Measurements from ENCODE around the gene KRT23. TPM values are rescaled to one million over a fixed set of nuclear protein-coding genes. Genes with fewer than 3 reads are reported as not detected.

KRT23 gene
- total and polyA plus RNA-seq, 10 of the 15 experiments (the other 5 are each of a cell fraction or from before 2014, with no cell fraction given), result not detected

DNA sequence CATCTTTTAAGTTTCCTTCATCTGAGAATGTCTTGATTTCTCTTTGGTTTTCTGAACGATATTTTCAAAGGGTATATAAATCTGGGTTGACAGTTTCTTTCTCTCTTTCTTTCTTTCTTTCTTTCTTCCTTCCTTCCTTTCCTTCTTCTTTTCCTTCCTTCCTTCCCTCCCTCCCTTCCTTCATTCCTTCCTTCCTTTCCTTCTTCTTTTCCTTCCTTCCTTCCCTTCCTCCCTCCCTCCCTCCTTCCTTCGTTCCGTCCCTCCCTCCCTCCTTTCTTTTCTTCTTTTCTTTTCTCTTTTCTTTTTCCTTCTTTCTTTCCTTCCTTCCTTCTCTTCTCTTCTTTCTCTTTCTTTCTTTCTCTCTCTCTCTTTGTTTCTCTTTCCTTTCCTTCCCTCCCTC, 36.9 kb upstream of the KRT23 start (continued):
- TF ChIP-seq, protein P1, sequence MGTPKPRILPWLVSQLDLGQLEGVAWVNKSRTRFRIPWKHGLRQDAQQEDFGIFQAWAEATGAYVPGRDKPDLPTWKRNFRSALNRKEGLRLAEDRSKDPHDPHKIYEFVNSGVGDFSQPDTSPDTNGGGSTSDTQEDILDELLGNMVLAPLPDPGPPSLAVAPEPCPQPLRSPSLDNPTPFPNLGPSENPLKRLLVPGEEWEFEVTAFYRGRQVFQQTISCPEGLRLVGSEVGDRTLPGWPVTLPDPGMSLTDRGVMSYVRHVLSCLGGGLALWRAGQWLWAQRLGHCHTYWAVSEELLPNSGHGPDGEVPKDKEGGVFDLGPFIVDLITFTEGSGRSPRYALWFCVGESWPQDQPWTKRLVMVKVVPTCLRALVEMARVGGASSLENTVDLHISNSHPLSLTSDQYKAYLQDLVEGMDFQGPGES (IDR thresholded peaks at IDR 0.05), result no peak
- no peak for TF ChIP-seq ZNF622 (IDR thresholded peaks at IDR 0.05)

DNA sequence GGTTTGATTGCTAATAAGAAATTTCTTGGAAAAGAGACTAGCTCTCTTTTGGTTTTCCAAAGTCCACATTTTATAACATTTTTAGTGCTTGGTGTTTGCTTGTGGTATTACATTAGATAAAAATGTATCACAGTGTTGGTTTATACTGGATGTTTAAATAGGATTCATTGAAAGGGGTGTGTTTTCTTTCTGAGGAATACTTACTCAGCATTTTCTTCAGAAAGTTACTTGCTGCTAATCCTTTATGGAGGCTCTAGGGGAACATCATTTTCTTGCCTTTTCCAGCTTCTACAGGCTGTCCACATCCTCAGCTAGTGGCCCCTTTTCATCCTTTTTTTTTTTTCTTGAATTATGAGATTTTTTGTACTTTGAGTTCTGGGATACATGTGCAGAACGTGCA, 30.1 kb upstream of the KRT23 start:
- H3K4me3 ChIP-seq, result no peak overlapping the region
- ChIA-PET SMC1A (ENCODE audit: uncharacterized antibody, unreplicated experiment) (no interaction called here), POLR2A (no interaction called here), CTCF (no interaction called here), RAD21 (ENCODE audit: unreplicated experiment) (no interaction called here)
- H3K36me3 ChIP-seq (ENCODE audit: control insufficient read depth in 2 of 2, insufficient read depth in 2 of 2, low read length in 1 of 2), result no peaks in the 10 kb centered on the region
- DNase-seq (ENCODE audit: low read depth, low spot score), result no peak
- no peak overlapping the region for H3K27ac ChIP-seq (ENCODE audit: control insufficient read depth, insufficient read depth)
- no peaks in the 10 kb centered on the region for H3K4me1 ChIP-seq (ENCODE audit: control insufficient read depth, insufficient read depth, low read length)
- H4K20me1 ChIP-seq (ENCODE audit: control insufficient read depth, insufficient read depth), result no peaks in the 10 kb centered on the region
- no peaks in the 10 kb centered on the region for H3K79me2 ChIP-seq (ENCODE audit: control insufficient read depth, insufficient read depth, low read length)
- no peak overlapping the region for H3K4me2 ChIP-seq (ENCODE audit: control insufficient read depth, insufficient read depth)
- TF ChIP-seq SREBF1 (IDR thresholded peaks at IDR 0.05; ENCODE audit: low read length), result no peak
- no peaks in the 10 kb centered on the region; a peak in 1 of 4 replicates for H3K27me3 ChIP-seq (replicated peaks in 1 of 2; ENCODE audit: control insufficient read depth in 2 of 2, insufficient read depth in 2 of 2, low read length in 1 of 2)
- no peak overlapping the region for H2AFZ ChIP-seq (ENCODE audit: control insufficient read depth, low read depth, low read length)
- intact Hi-C loops (cut with micrococcal nuclease; ENCODE audit: unreplicated experiment) (no loop called here), in situ Hi-C loops (cut with MboI) (no loop called here)
- FAIRE-seq, result no peak
- ATAC-seq, result no peak
- 0% methylated on average over 1 of the region's 1 CpG for WGBS (ENCODE audit: insufficient coverage, insufficient replicate concordance, low lambda C conversion rate, missing lambda C conversion rate)
- H3K9me3 ChIP-seq (replicated peaks; ENCODE audit: control insufficient read depth, insufficient read depth, low read length), result no peaks in the 10 kb centered on the region; the same call in 2 of the 3 replicates
- no peak overlapping the region for H3K9ac ChIP-seq (ENCODE audit: control insufficient read depth, insufficient read depth, low read length)
- BruUV-seq (replicated peaks), result no TSS peak

DNA sequence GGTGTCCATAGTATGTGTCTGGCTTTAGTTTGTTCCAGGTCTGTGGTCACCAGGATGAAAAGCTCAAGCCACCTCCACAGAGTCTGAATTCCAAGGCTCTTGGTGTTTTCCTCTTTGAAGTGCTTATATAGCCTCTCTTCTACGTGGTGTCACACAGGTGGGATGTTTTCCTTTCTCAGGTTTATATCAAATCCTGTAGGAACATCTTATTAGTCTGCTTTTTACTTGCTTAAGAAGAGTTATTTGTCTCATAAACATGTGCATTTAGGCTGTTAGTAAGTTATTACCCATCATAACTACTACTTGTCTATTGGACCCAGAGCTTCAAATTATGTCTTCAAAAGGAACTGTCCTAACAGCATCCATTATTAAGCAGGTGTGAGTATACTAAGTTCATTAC, 29.4 kb upstream of the KRT23 start, which contains the start of gene KRT39:
Gene KRT39 (minus strand): TSS at position 101 of the 400 bp plus-strand sequence. CDS start 92 bp downstream, at position 9.
- Histone ChIP-seq H3K9me3 (replicated peaks; ENCODE audit: control insufficient read depth, insufficient read depth, low read length) (no peaks in the 10 kb centered on the region; the same call in 2 of the 3 replicates), H3K9ac (ENCODE audit: control insufficient read depth, insufficient read depth, low read length) (no peak within 1 kb of the TSS), H2AFZ (ENCODE audit: control insufficient read depth, low read depth, low read length) (no peak within 1 kb of the TSS), H3K79me2 (ENCODE audit: control insufficient read depth, insufficient read depth, low read length) (no peaks in the 10 kb centered on the region), H3K27ac (ENCODE audit: control insufficient read depth, insufficient read depth) (no peak within 1 kb of the TSS), H3K27me3 (replicated peaks in 1 of 2; ENCODE audit: control insufficient read depth in 2 of 2, insufficient read depth in 2 of 2, low read length in 1 of 2) (no peaks in the 10 kb centered on the region), H3K36me3 (ENCODE audit: control insufficient read depth in 2 of 2, insufficient read depth in 2 of 2, low read length in 1 of 2) (no peaks in the 10 kb centered on the region), H3K4me1 (ENCODE audit: control insufficient read depth, insufficient read depth, low read length) (no peaks in the 10 kb centered on the region), H3K4me2 (ENCODE audit: control insufficient read depth, insufficient read depth) (no peak within 1 kb of the TSS), H3K4me3 (no peak within 1 kb of the TSS), H4K20me1 (ENCODE audit: control insufficient read depth, insufficient read depth) (no peaks in the 10 kb centered on the region)
- intact Hi-C loops (cut with micrococcal nuclease; ENCODE audit: unreplicated experiment) (no loop called here), in situ Hi-C loops (cut with MboI) (no loop called here)
- no peak for TF ChIP-seq NR2F1 (conservative IDR thresholded peaks at IDR 0.05)
- ATAC-seq (no peak), DNase-seq (ENCODE audit: low read depth, low spot score) (no peak), FAIRE-seq (no peak)
- BruUV-seq (replicated peaks), result no TSS peak
- ChIA-PET RAD21 (ENCODE audit: unreplicated experiment) (no interaction called here), SMC1A (ENCODE audit: uncharacterized antibody, unreplicated experiment) (no interaction called here), CTCF (no interaction called here), POLR2A (no interaction called here)
- WGBS (ENCODE audit: insufficient coverage, insufficient replicate concordance, low lambda C conversion rate, missing lambda C conversion rate), result 0% methylated on average over 1 of the region's 1 CpG

Data from GM12878 (cell line).